ENCODE measurements around the gene TCP1. TPM values are rescaled to one million over a fixed set of nuclear protein-coding genes. Genes with fewer than 3 reads are reported as not detected.

Gene TCP1
- total and polyA plus RNA-seq, 2 of the 8 experiments (the other 6 are each of a cell fraction or from before 2014, with no cell fraction given) = 117 to 348 TPM

DNA sequence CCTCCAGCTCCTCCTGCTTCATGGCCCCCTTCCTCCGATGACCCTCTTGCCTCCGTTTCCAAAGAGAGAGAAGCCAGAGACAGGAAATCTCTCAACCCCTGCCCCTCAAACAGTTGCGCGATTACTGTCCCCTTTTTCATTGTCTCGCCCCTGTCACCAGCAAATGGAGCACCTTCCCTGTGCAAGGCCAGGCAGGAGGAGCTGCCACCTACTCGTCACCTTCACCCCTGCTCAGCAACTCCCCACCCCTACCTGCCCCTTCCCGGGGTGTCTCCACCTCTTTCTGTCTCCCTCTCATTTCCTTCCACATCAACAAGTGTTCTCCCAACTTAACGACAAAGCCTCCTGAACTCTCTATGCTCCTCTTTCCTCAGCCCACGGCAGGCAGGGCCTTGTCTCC lies 24.4 kb upstream of the TCP1 start:
- Histone ChIP-seq H3K36me3 (ENCODE audit: control insufficient read depth in 2 of 4, insufficient read depth in 4 of 4, low read length in 3 of 4) (no peaks in the 10 kb centered on the region), H2AK5ac (ENCODE audit: low read depth, low read length) (no peak overlapping the region), H3K4me2 (ENCODE audit: insufficient read depth in 1 of 2, low read depth in 2 of 2, low read length in 2 of 2) (no peak overlapping the region), H4K20me1 (replicated peaks in 1 of 2; ENCODE audit: control insufficient read depth in 1 of 2, insufficient read depth in 2 of 2, low read length in 2 of 2) (no peaks in the 10 kb centered on the region), H4K91ac (replicated peaks; ENCODE audit: insufficient read length, low read length) (no peak overlapping the region), H3K56ac (replicated peaks; ENCODE audit: insufficient read length, low read depth, low read length) (no peak overlapping the region), H3K9ac (replicated peaks in 1 of 4; ENCODE audit: extremely low read depth in 1 of 4, low read depth in 3 of 4, low read length in 3 of 4) (no peak overlapping the region), H3K4me1 (replicated peaks in 1 of 4; ENCODE audit: control insufficient read depth in 3 of 4, insufficient read depth in 4 of 4, low read length in 3 of 4) (peaks cover 0 to 4% (median 0%) of the 10 kb centered on the region in 4 experiments; a peak in 1 of 7 replicates), H3K27ac (ENCODE audit: low read depth, low read length) (no peak overlapping the region), H2BK15ac (ENCODE audit: low read length) (no peak overlapping the region), H3K27me3 (replicated peaks in 1 of 4; ENCODE audit: control insufficient read depth in 3 of 4, extremely low read depth in 1 of 4, insufficient read depth in 3 of 4, low read length in 3 of 4) (no peaks in the 10 kb centered on the region), H4K5ac (ENCODE audit: insufficient read length, low read depth, low read length) (no peak overlapping the region), H3K4ac (replicated peaks; ENCODE audit: insufficient read length, low read depth, low read length) (no peak overlapping the region), H3K9me3 (ENCODE audit: insufficient read depth in 2 of 2, low read depth in 1 of 2, low read length in 1 of 2) (no peaks in the 10 kb centered on the region), H4K8ac (ENCODE audit: extremely low read depth, insufficient read depth, low read length) (no peak overlapping the region), H2BK20ac (ENCODE audit: low read length) (no peak overlapping the region), H3K23me2 (ENCODE audit: low read depth, low read length) (no peaks in the 10 kb centered on the region), H2AFZ (ENCODE audit: low read length) (no peak overlapping the region; the same call in 1 of the 2 replicates), H3K23ac (ENCODE audit: insufficient read length) (no peak overlapping the region), H3K4me3 (ENCODE audit: extremely low read depth in 1 of 4, insufficient read depth in 2 of 4, low read depth in 3 of 4, low read length in 4 of 4) (no peak overlapping the region), H2BK120ac (replicated peaks; ENCODE audit: low read depth, low read length) (no peak overlapping the region), H3K14ac (ENCODE audit: insufficient read length) (no peak overlapping the region), H3K79me2 (ENCODE audit: control insufficient read depth in 1 of 2, insufficient read depth in 2 of 2, low read length in 2 of 2) (no peaks in the 10 kb centered on the region; a peak in 1 of 4 replicates), H2BK12ac (ENCODE audit: low read depth, low read length) (no peak overlapping the region), H3K79me1 (ENCODE audit: low read depth, low read length) (no peaks in the 10 kb centered on the region), H2BK5ac (ENCODE audit: low read depth, low read length) (no peak overlapping the region), H3K18ac (ENCODE audit: extremely low read depth, low read length) (no peak overlapping the region)
- DNase-seq (ENCODE audit: low read depth in 1 of 2, low spot score in 2 of 2) = no peak
- ChIA-PET POLR2A (ENCODE audit: partially characterized antibody) (interaction anchor here (1.2 to 3.8 kb wide), 2 partner anchors 23 to 31 kb away, joined by 3 to 16 read pairs; partner anchors contain the start of genes MRPL18 and TCP1), CTCF (ENCODE audit: partially characterized antibody) (interaction anchor here (0.7 to 1.4 kb wide), 3 partner anchors 9 to 684 kb away, joined by 3 read pairs; no protein-coding TSS in a partner anchor)
- no peak for FAIRE-seq
- WGBS, 2 experiments (ENCODE audit: extremely low coverage in 1 of 2, insufficient coverage in 1 of 2, insufficient read length in 1 of 2, insufficient replicate concordance in 2 of 2, low coverage in 1 of 2, low lambda C conversion rate in 2 of 2, missing lambda C conversion rate in 1 of 2) = 90% methylated on average over 5 of the region's 9 CpGs; no CpG with 5 or more reads in 1 of the 2 experiments
- TF ChIP-seq RAD21 (IDR thresholded peaks at IDR 0.05 in 1 of 2, conservative IDR thresholded peaks at IDR 0.05 in 1 of 2; ENCODE audit: low read depth in 2 of 2, low read length in 2 of 2) (no peak), ASH2L (IDR thresholded peaks at IDR 0.05; ENCODE audit: low read length) (no peak), KDM1A (IDR thresholded peaks at IDR 0.05; ENCODE audit: borderline replicate concordance, low read length) (no peak), GTF2F1 (IDR thresholded peaks at IDR 0.05; ENCODE audit: borderline replicate concordance, low read depth, low read length) (no peak), BRCA1 (IDR thresholded peaks at IDR 0.05; ENCODE audit: low read depth, low read length) (no peak), SP1 (IDR thresholded peaks at IDR 0.05; ENCODE audit: low read depth, low read length) (no peak), ZNF274 (IDR thresholded peaks at IDR 0.05; ENCODE audit: borderline replicate concordance, extremely low read depth, low read length) (no peak), TAF1 (IDR thresholded peaks at IDR 0.05; ENCODE audit: low read depth, low read length) (no peak), FOSL1 (IDR thresholded peaks at IDR 0.05; ENCODE audit: insufficient read depth, low read depth, low read length) (no peak), RFX5 (IDR thresholded peaks at IDR 0.05; ENCODE audit: borderline replicate concordance, low read depth, low read length) (no peak), CBX5 (IDR thresholded peaks at IDR 0.05; ENCODE audit: low read depth, low read length) (no peak), YY1 (IDR thresholded peaks at IDR 0.05; ENCODE audit: low read depth, low read length) (no peak), HDAC6 (IDR thresholded peaks at IDR 0.05; ENCODE audit: low read depth, low read length) (no peak)
- TF ChIP-seq, protein P1, sequence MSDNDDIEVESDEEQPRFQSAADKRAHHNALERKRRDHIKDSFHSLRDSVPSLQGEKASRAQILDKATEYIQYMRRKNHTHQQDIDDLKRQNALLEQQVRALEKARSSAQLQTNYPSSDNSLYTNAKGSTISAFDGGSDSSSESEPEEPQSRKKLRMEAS (IDR thresholded peaks at IDR 0.05) = no peak
